Smooth muscle cell of the pulmonary artery (primary cell): ENCODE data around the gene TTC39A. TPM values are rescaled to one million over a fixed set of nuclear protein-coding genes. Genes with fewer than 3 reads are reported as not detected.

Experiments used
- total RNA-seq: library from RNA; depleted of rRNA; stranded (reverse); fragments of >200 nt; gene quantifications from 2 replicates; pipeline ENCODE4 v1.2.3, GENCODE V29; 2014

TTC39A gene
- total RNA-seq = 1.6 and 2.0 TPM in 2 replicates

GRCh38 chr1:51330331-51331201 lies at the start of gene TTC39A:
TTC39A (minus strand) TSS chr1:51330562; CDS start chr1:51330477, 85 bp downstream.

Other genes starting within 250 kb of the TTC39A start
- gene C1orf185, start 228.3 kb downstream of the TTC39A start, total RNA-seq = not detected in 2 replicates
- 158 and 164 TPM in 2 replicates for gene RNF11, start 94.3 kb downstream of the TTC39A start, total RNA-seq
- gene EPS15, start 188.7 kb upstream of the TTC39A start, total RNA-seq = 43.6 and 61.2 TPM in 2 replicates